ENCODE measurements around the gene MRAP2. TPM values are rescaled to one million over a fixed set of nuclear protein-coding genes. Genes with fewer than 3 reads are reported as not detected.

The MRAP2 gene
- polyA plus RNA-seq, 4 donors: 0.67 to 6.9 (median 1.5) TPM

DNA sequence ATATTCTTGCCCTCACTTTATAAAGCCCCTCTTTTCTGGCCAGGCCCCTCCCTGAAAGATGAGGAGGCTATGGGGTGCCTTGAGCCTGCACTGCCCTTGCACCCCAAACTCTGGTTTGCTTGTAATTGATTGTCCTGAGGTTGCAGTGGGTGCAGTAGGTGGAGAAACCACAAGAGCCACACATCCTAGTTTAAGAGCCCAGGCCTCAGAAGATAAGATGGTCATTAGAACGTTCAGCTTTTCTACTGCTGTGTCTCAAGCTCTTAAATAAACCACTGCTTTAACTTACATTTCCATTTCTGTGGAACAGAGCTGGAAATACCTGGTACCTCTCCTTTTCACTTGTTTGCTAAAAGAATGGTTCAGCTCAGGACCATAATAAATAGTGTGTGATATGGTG lies 9.0 kb downstream of the MRAP2 start:
- no peaks in the 10 kb centered on the region for H3K4me1 ChIP-seq (ENCODE audit: control insufficient read depth in 3 of 3, insufficient read depth in 2 of 3, low read depth in 1 of 3, low read length in 2 of 3)
- peaks cover 0 to 12% of the 10 kb centered on the region in 2 donors for H3K9me3 ChIP-seq (ENCODE audit: control insufficient read depth in 2 of 2, insufficient read depth in 1 of 2, low read depth in 1 of 2, low read length in 1 of 2)
- DNase-seq (no peak), FAIRE-seq (no peak)
- no peaks in the 10 kb centered on the region for H3K27me3 ChIP-seq (ENCODE audit: control insufficient read depth in 3 of 3, insufficient read depth in 3 of 3, low read length in 3 of 3)
- H3K27ac ChIP-seq (ENCODE audit: low read depth in 1 of 3, low read length in 2 of 3): no peak overlapping the region
- no peaks in the 10 kb centered on the region for H3K36me3 ChIP-seq (ENCODE audit: control insufficient read depth in 3 of 3, insufficient read depth in 2 of 3, low read depth in 1 of 3, low read length in 3 of 3)
- H3K4me3 ChIP-seq (ENCODE audit: low read depth in 1 of 3, low read length in 3 of 3): no peak overlapping the region
- WGBS, 3 donors: 47 to 50% (median 48%) methylated on average over 1 of the region's 1 CpG

DNA sequence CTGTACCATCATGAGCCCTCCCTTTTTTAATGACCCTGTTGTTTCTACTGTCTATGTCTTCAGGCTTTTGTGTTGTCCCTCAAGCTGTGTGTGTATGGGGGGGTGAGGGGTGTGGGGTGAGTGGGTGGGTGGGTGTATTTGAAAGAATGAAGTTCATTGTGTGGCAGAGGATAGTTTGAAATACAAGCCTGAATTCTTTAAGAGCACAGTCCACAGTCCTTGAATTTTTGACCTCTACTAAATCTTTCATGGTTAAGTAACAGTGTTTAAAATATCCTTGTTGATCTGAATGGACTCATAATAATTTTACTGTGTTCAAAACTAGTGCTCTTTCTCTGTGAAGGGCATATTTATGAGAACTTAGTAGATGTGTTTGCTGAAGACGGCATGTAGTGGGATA lies 10.0 kb downstream of the MRAP2 start:
- FAIRE-seq: no peak
- no peak overlapping the region for H3K27ac ChIP-seq (ENCODE audit: low read depth in 1 of 3, low read length in 2 of 3)
- H3K9me3 ChIP-seq (ENCODE audit: control insufficient read depth in 2 of 2, insufficient read depth in 1 of 2, low read depth in 1 of 2, low read length in 1 of 2): peaks cover 0 to 8% of the 10 kb centered on the region in 2 donors
- WGBS, 3 donors: 84 to 91% (median 84%) methylated on average over 1 of the region's 1 CpG
- H3K4me3 ChIP-seq (ENCODE audit: low read depth in 1 of 3, low read length in 3 of 3): no peak overlapping the region
- no peaks in the 10 kb centered on the region for H3K4me1 ChIP-seq (ENCODE audit: control insufficient read depth in 3 of 3, insufficient read depth in 2 of 3, low read depth in 1 of 3, low read length in 2 of 3)
- H3K27me3 ChIP-seq (ENCODE audit: control insufficient read depth in 3 of 3, insufficient read depth in 3 of 3, low read length in 3 of 3): no peaks in the 10 kb centered on the region
- H3K36me3 ChIP-seq (ENCODE audit: control insufficient read depth in 3 of 3, insufficient read depth in 2 of 3, low read depth in 1 of 3, low read length in 3 of 3): no peaks in the 10 kb centered on the region
- DNase-seq: no peak

DNA sequence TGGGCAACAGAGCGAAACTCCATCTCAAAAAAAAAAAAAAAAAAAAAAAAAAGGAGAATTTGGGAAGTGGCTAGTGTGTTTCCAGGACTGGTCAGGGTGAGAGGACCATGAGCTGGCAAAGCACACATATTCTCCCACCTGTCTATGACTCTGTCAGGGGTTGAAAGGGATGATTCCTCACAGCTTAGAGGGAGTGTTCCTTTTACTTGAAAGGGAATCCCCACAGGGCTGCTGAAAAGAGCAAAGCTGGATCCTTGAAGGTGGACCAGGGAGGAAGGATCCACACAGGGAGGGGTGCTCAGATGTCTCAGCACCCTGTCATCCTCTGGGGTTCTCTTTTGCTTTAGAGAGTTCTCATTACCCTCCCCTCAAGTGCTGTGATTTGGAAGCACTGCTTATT lies 13.2 kb downstream of the MRAP2 start:
- H3K4me1 ChIP-seq (ENCODE audit: control insufficient read depth in 3 of 3, insufficient read depth in 2 of 3, low read depth in 1 of 3, low read length in 2 of 3): no peaks in the 10 kb centered on the region
- H3K36me3 ChIP-seq (ENCODE audit: control insufficient read depth in 3 of 3, insufficient read depth in 2 of 3, low read depth in 1 of 3, low read length in 3 of 3): no peaks in the 10 kb centered on the region
- H3K27me3 ChIP-seq (ENCODE audit: control insufficient read depth in 3 of 3, insufficient read depth in 3 of 3, low read length in 3 of 3): no peaks in the 10 kb centered on the region
- 44 to 63% methylated on average over 1 of the region's 1 CpG; no CpG with 5 or more reads in 1 of the 3 donors for WGBS, 3 donors
- no peak overlapping the region for H3K27ac ChIP-seq (ENCODE audit: low read depth in 1 of 3, low read length in 2 of 3)
- H3K4me3 ChIP-seq (ENCODE audit: low read depth in 1 of 3, low read length in 3 of 3): no peak overlapping the region
- FAIRE-seq (no peak), DNase-seq (no peak)
- no peaks in the 10 kb centered on the region for H3K9me3 ChIP-seq (ENCODE audit: control insufficient read depth in 2 of 2, insufficient read depth in 1 of 2, low read depth in 1 of 2, low read length in 1 of 2)

DNA sequence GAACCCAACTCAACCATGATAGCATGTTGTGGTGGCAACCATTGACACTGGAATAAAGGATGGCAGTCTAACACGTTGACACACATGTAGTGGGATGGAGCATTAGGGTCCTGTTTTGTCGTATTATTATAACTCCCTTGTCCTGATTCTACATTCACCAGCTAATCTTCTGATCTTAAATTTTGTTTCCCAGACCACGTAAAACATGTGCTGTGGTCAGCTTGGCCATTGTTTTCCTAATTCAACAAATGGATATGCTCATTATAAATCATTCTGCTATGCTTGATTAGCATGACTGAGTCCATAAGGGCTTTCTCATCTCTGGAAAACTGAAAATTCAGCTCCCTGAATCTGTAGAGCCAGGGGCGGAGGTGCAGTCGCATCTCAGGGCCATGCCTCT lies 15.0 kb downstream of the MRAP2 start:
- DNase-seq: no peak
- no peak overlapping the region for H3K4me3 ChIP-seq (ENCODE audit: low read depth in 1 of 3, low read length in 3 of 3)
- peaks cover 0 to 3% (median 0%) of the 10 kb centered on the region in 3 donors for H3K4me1 ChIP-seq (ENCODE audit: control insufficient read depth in 3 of 3, insufficient read depth in 2 of 3, low read depth in 1 of 3, low read length in 2 of 3)
- 87 to 95% (median 93%) methylated on average over 5 of the region's 5 CpGs for WGBS, 3 donors
- no peaks in the 10 kb centered on the region for H3K36me3 ChIP-seq (ENCODE audit: control insufficient read depth in 3 of 3, insufficient read depth in 2 of 3, low read depth in 1 of 3, low read length in 3 of 3)
- H3K9me3 ChIP-seq (ENCODE audit: control insufficient read depth in 2 of 2, insufficient read depth in 1 of 2, low read depth in 1 of 2, low read length in 1 of 2): no peaks in the 10 kb centered on the region
- H3K27me3 ChIP-seq (ENCODE audit: control insufficient read depth in 3 of 3, insufficient read depth in 3 of 3, low read length in 3 of 3): no peaks in the 10 kb centered on the region
- FAIRE-seq: no peak
- no peak overlapping the region for H3K27ac ChIP-seq (ENCODE audit: low read depth in 1 of 3, low read length in 2 of 3)

DNA sequence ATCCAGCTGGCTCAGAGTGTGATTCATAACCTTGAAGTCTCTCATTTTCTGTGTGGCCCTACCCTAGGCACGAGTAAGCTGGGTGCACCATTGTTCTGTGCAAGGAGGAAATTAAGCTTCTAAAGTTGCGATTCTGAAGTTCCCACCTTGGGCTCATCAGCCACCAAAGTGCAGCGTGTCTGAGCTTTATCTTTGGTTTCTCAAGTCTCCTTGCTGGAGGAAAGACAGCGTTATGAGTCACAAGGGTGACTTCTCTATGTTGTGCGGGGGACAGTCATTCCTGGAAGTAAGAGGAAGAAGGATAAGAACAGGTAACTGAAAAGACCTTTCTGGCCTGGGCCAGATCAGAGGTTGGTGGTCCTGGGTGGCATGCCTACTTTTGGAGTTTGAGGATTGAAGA lies 16.8 kb downstream of the MRAP2 start:
- H3K9me3 ChIP-seq (ENCODE audit: control insufficient read depth in 2 of 2, insufficient read depth in 1 of 2, low read depth in 1 of 2, low read length in 1 of 2): no peaks in the 10 kb centered on the region
- H3K4me1 ChIP-seq (ENCODE audit: control insufficient read depth in 3 of 3, insufficient read depth in 2 of 3, low read depth in 1 of 3, low read length in 2 of 3): peaks cover 0 to 3% (median 0%) of the 10 kb centered on the region in 3 donors
- H3K27me3 ChIP-seq (ENCODE audit: control insufficient read depth in 3 of 3, insufficient read depth in 3 of 3, low read length in 3 of 3): no peaks in the 10 kb centered on the region
- DNase-seq (no peak), FAIRE-seq (no peak)
- no peak overlapping the region for H3K4me3 ChIP-seq (ENCODE audit: low read depth in 1 of 3, low read length in 3 of 3)
- no peaks in the 10 kb centered on the region for H3K36me3 ChIP-seq (ENCODE audit: control insufficient read depth in 3 of 3, insufficient read depth in 2 of 3, low read depth in 1 of 3, low read length in 3 of 3)
- no peak overlapping the region for H3K27ac ChIP-seq (ENCODE audit: low read depth in 1 of 3, low read length in 2 of 3)
- 78 to 85% (median 80%) methylated on average over 5 of the region's 5 CpGs for WGBS, 3 donors

DNA sequence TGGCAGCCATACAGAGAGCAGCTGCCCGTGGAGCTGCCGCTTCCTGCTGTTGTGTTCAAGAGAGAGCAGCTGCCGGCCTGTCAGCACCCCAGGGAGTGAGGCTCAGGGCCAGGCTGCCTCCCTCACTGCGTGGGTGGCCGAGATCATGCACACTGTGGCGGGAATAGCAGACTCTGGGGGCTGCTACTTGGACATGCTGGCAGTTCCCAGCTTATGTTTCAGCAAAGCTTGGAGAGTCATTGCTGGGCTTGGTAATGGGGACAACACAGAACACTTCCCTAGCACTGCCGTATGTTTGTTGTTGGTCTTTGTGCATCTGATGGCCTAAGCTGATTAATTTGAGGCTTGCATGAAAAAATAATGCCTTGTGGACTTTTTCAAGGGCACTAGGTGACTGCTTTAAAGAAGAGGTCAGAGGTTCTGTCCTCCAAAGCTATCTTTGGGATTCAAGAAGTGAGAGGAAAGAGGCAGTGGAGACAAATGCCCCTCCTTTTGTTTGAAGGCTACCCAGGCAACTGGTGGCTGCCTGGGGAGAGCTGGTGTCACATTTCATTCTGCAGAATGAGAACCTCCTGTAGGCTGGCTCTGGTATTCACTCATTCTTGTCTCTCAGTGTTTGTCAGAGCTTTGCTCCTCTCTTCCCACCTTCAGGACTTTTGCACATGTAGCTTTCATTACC lies 18.8 kb downstream of the MRAP2 start:
- FAIRE-seq (no peak), DNase-seq (peak in 1 of 2 donors; percentile 18)
- Histone ChIP-seq H3K27ac (ENCODE audit: low read depth in 1 of 3, low read length in 2 of 3) (no peak overlapping the region), H3K36me3 (ENCODE audit: control insufficient read depth in 3 of 3, insufficient read depth in 2 of 3, low read depth in 1 of 3, low read length in 3 of 3) (no peaks in the 10 kb centered on the region), H3K27me3 (ENCODE audit: control insufficient read depth in 3 of 3, insufficient read depth in 3 of 3, low read length in 3 of 3) (no peaks in the 10 kb centered on the region), H3K4me1 (ENCODE audit: control insufficient read depth in 3 of 3, insufficient read depth in 2 of 3, low read depth in 1 of 3, low read length in 2 of 3) (peaks cover 0 to 3% (median 0%) of the 10 kb centered on the region in 3 donors), H3K9me3 (ENCODE audit: control insufficient read depth in 2 of 2, insufficient read depth in 1 of 2, low read depth in 1 of 2, low read length in 1 of 2) (no peaks in the 10 kb centered on the region), H3K4me3 (ENCODE audit: low read depth in 1 of 3, low read length in 3 of 3) (no peak overlapping the region)
- 43 to 80% (median 69%) methylated on average over 7 of the region's 7 CpGs for WGBS, 3 donors

DNA sequence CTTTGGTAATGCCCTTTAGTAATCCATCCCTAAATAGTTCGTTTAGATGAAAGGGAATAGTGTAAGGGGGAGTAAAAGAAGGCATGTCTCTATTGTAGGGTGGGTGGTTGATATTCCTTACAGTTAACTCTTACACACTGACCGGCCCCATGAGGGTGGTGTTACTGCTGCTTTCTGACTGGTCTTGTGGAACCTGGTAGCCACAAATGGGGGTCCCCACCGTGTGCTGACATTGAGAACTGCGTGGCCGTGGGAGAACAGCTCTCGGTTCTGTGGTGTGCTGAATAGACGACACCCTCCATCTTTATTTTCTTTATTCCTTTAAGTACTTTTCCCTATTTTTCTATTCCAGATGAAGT lies 19.3 kb downstream of the MRAP2 start:
- Histone ChIP-seq H3K4me1 (ENCODE audit: control insufficient read depth in 3 of 3, insufficient read depth in 2 of 3, low read depth in 1 of 3, low read length in 2 of 3) (peaks cover 0 to 3% (median 0%) of the 10 kb centered on the region in 3 donors), H3K27ac (ENCODE audit: low read depth in 1 of 3, low read length in 2 of 3) (no peak overlapping the region), H3K27me3 (ENCODE audit: control insufficient read depth in 3 of 3, insufficient read depth in 3 of 3, low read length in 3 of 3) (no peaks in the 10 kb centered on the region), H3K4me3 (ENCODE audit: low read depth in 1 of 3, low read length in 3 of 3) (no peak overlapping the region), H3K36me3 (ENCODE audit: control insufficient read depth in 3 of 3, insufficient read depth in 2 of 3, low read depth in 1 of 3, low read length in 3 of 3) (no peaks in the 10 kb centered on the region), H3K9me3 (ENCODE audit: control insufficient read depth in 2 of 2, insufficient read depth in 1 of 2, low read depth in 1 of 2, low read length in 1 of 2) (no peaks in the 10 kb centered on the region)
- no peak for DNase-seq
- FAIRE-seq: no peak
- 76 to 83% (median 81%) methylated on average over 7 of the region's 7 CpGs for WGBS, 3 donors

DNA sequence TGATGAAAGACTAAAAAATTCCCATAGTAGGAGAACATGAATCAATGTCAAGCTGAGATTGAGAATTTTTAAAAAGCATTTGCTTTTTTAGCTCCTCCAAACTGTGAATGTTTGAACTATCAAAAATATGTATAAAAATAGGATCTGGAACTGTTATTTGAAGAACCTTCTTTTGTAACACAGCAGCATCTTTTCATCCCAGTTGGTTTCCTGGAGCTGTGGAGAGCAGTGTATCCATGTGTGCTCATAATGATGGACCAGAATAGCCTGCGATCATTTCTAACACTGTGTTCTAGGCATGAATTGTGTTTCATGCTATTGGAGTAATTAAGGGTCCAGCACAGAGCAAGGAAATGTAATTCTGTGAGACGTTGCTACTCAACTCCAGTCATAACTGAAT lies 22.1 kb downstream of the MRAP2 start:
- Histone ChIP-seq H3K27ac (ENCODE audit: low read depth in 1 of 3, low read length in 2 of 3) (no peak overlapping the region), H3K27me3 (ENCODE audit: control insufficient read depth in 3 of 3, insufficient read depth in 3 of 3, low read length in 3 of 3) (no peaks in the 10 kb centered on the region), H3K36me3 (ENCODE audit: control insufficient read depth in 3 of 3, insufficient read depth in 2 of 3, low read depth in 1 of 3, low read length in 3 of 3) (no peaks in the 10 kb centered on the region), H3K9me3 (ENCODE audit: control insufficient read depth in 2 of 2, insufficient read depth in 1 of 2, low read depth in 1 of 2, low read length in 1 of 2) (no peaks in the 10 kb centered on the region), H3K4me3 (ENCODE audit: low read depth in 1 of 3, low read length in 3 of 3) (no peak overlapping the region), H3K4me1 (ENCODE audit: control insufficient read depth in 3 of 3, insufficient read depth in 2 of 3, low read depth in 1 of 3, low read length in 2 of 3) (peaks cover 0 to 3% (median 0%) of the 10 kb centered on the region in 3 donors)
- DNase-seq (no peak), FAIRE-seq (no peak)
- 78 to 83% (median 80%) methylated on average over 2 of the region's 2 CpGs for WGBS, 3 donors

DNA sequence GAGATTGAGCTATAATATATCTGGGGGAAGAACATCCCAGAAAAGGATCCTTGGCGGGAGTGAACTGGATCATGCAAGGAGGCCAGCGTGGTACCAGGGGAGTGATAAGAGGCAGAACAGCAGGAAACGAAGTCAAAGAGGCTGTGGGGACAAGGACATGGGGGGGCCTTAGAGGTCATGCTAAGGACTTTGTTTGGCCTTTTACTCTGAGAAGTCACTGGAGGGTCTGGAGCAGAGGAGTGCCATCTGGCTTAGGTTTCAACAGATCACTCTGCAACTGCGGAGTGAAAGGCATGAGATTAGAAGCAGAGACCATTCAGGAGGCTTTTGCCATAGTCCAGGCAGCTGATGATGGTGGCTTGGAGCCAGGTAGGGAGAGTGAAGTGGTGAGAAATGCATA lies 24.3 kb downstream of the MRAP2 start:
- Histone ChIP-seq H3K4me3 (ENCODE audit: low read depth in 1 of 3, low read length in 3 of 3) (no peak overlapping the region), H3K9me3 (ENCODE audit: control insufficient read depth in 2 of 2, insufficient read depth in 1 of 2, low read depth in 1 of 2, low read length in 1 of 2) (no peaks in the 10 kb centered on the region), H3K27ac (ENCODE audit: low read depth in 1 of 3, low read length in 2 of 3) (no peak overlapping the region), H3K4me1 (ENCODE audit: control insufficient read depth in 3 of 3, insufficient read depth in 2 of 3, low read depth in 1 of 3, low read length in 2 of 3) (no peaks in the 10 kb centered on the region), H3K27me3 (ENCODE audit: control insufficient read depth in 3 of 3, insufficient read depth in 3 of 3, low read length in 3 of 3) (no peaks in the 10 kb centered on the region), H3K36me3 (ENCODE audit: control insufficient read depth in 3 of 3, insufficient read depth in 2 of 3, low read depth in 1 of 3, low read length in 3 of 3) (no peaks in the 10 kb centered on the region)
- WGBS, 3 donors: 80 to 87% (median 83%) methylated on average over 4 of the region's 4 CpGs
- DNase-seq (no peak), FAIRE-seq (no peak)

All from small intestine (tissue), 7 donors.